ENCODE data around the gene HSD11B1.

- TF ChIP-seq CTCF (IDR thresholded peaks at IDR 0.05 in 4 of 5, conservative IDR thresholded peaks at IDR 0.05 in 1 of 5): no peak
- peak; percentile 29 to 57 for TF ChIP-seq POLR2A (IDR thresholded peaks at IDR 0.05)
Measured at GRCh38 chr1:209704584-209704983, at the start of gene HSD11B1.

All from gastrocnemius medialis (tissue), 4 donors.